Transverse colon (tissue), 4 donors: ENCODE data around the gene CDC14B. TPM values are rescaled to one million over a fixed set of nuclear protein-coding genes. Genes with fewer than 3 reads are reported as not detected.
"Not testable (repeated sequence)": the region's sequence is repeated elsewhere in the genome, so short reads cannot be mapped to it uniquely, and the experiment has no call there.

ENCODE experiments used
- DNase-seq: peaks from one replicate; pipeline ENCODE4 v3.0.0-alpha.2; 2019
- H3K27ac ChIP-seq, 4 donors: fragments of 200-600 bp; sonication (generic); 2 replicates each; pipeline ENCODE4 v1.5.1; 2016 to 2018; ENCODE audit warnings: inconsistent platforms in 4 of 4
- H3K27me3 ChIP-seq: fragments of 200-600 bp; sonication (generic); 2 replicates; pipeline ENCODE4 v1.5.1; 2017; ENCODE audit warnings: inconsistent platforms
- H3K36me3 ChIP-seq, 4 donors: fragments of 200-600 bp; sonication (generic); 2 replicates each; pipeline ENCODE4 v1.5.1; 2017 to 2019; ENCODE audit warnings: inconsistent platforms in 4 of 4
- H3K4me1 ChIP-seq, 4 donors: fragments of 200-600 bp; sonication (generic); 2 replicates each; pipeline ENCODE4 v1.5.1; 2017 to 2020; ENCODE audit warnings: inconsistent platforms in 4 of 4
- H3K4me3 ChIP-seq, 4 donors: fragments of 200-600 bp; sonication (generic); 1 replicate in 1 of 4; 2 replicates in 3 of 4; pipeline versions ENCODE4 v1.5.1 to v1.6.1; 2017 to 2019; ENCODE audit warnings: inconsistent platforms in 4 of 4
- H3K9me3 ChIP-seq, 2 donors: fragments of 200-600 bp; sonication (generic); 2 replicates each; pipeline ENCODE4 v1.5.1; 2017 to 2019; ENCODE audit warnings: inconsistent platforms in 2 of 2
- CTCF ChIP-seq, 5 experiments: fragments of 200-600 bp in 3 of 5; fragments of 450-650 bp in 2 of 5; sonication (generic) in 3 of 5; IDR thresholded peaks; 1 replicate in 2 of 5; 2 replicates in 3 of 5; pipeline ENCODE4 v1.5.1; 2016 to 2017; ENCODE audit warnings: antibody characterized with exemption in 5 of 5, inconsistent platforms in 3 of 5, mild to moderate bottlenecking in 2 of 5, moderate library complexity in 1 of 5
- EP300 ChIP-seq: sonication (generic); formaldehyde crosslinking; IDR thresholded peaks from one replicate; pipeline ENCODE4 v1.6.1; 2017; ENCODE audit warnings: antibody characterized with exemption, low read depth
- POLR2A ChIP-seq: fragments of 450-650 bp; IDR thresholded peaks from one replicate; pipeline ENCODE4 v1.6.1; 2016; ENCODE audit warnings: antibody characterized with exemption, mild to moderate bottlenecking, moderate library complexity
- POLR2AphosphoS5 ChIP-seq, 3 donors: sonication (generic); formaldehyde crosslinking; IDR thresholded peaks; one replicate each; pipeline ENCODE4 v1.6.1; 2016; ENCODE audit warnings: antibody characterized with exemption in 3 of 3
- WGBS, 2 donors: methylation state at CpG; one replicate each; pipeline ENCODE4 v1.1.5; 2018; ENCODE audit warnings: low coverage in 1 of 2; 5-methylcytosine and 5-hydroxymethylcytosine counted together
- in situ Hi-C, 4 donors: fragments of 200-750 bp; cut with MboI; loops; one replicate each; pipeline versions ENCODE4 v1.15.0 to v1.15.1; 2017; ENCODE audit warnings: low sequenced_read_pairs in 3 of 4, low pct_ligation_motif_present in 1 of 4, low pct_unique_long_range_greater_than_20kb in 1 of 4
- intact Hi-C: fragments of 100-400 bp; cut with DNase I; formaldehyde crosslinking; loops from one replicate; pipeline ENCODE4 v1.15.1; 2023; ENCODE audit warnings: low total_unique reads
- total RNA-seq, 4 donors: library from RNA; depleted of rRNA; stranded (reverse); fragments of >200 nt; gene quantifications; one replicate each; pipeline ENCODE4 v1.1.0, GENCODE V29; 2016

Gene CDC14B
- total RNA-seq, 4 donors from 2014 or later, result 18.0 to 22.3 (median 20.9) TPM

GRCh38 chr9:96638606-96639364 is 19.1 kb upstream of the CDC14B start:
- DNase-seq, result no peak
- in situ Hi-C loops (no loop called here), intact Hi-C loops (no loop called here)
- WGBS, 2 donors, result 87 to 91% methylated on average over 13 to 19 of the region's 19 CpGs
- Histone ChIP-seq H3K4me3 (no peak overlapping the region), H3K27me3 (peaks cover 5% of the 10 kb centered on the region), H3K27ac (no peak overlapping the region), H3K4me1 (peaks cover 0 to 2% (median 0%) of the 10 kb centered on the region in 4 donors), H3K36me3 (no peaks in the 10 kb centered on the region), H3K9me3 (no peaks in the 10 kb centered on the region)
- TF ChIP-seq POLR2AphosphoS5 (IDR thresholded peaks at IDR 0.05), result no peak
- no peak for TF ChIP-seq EP300
- TF ChIP-seq POLR2A, result no peak
- TF ChIP-seq CTCF (IDR thresholded peaks at IDR 0.05), result no peak

- H3K4me1 ChIP-seq, result no peaks in the 10 kb centered on the region
- TF ChIP-seq CTCF (IDR thresholded peaks at IDR 0.05), result no peak
- no peak for TF ChIP-seq EP300
- TF ChIP-seq POLR2AphosphoS5 (IDR thresholded peaks at IDR 0.05), result no peak
- TF ChIP-seq POLR2A, result no peak
- intact Hi-C loops, result no loop called here
- 93% methylated on average over 1 of the region's 1 CpG; no CpG with 5 or more reads in 1 of the 2 donors for WGBS, 2 donors
- no peaks in the 10 kb centered on the region for H3K9me3 ChIP-seq
- in situ Hi-C loops, result no loop called here
- H3K27ac ChIP-seq, result no peak overlapping the region
- no peaks in the 10 kb centered on the region for H3K36me3 ChIP-seq
- peaks cover 8% of the 10 kb centered on the region for H3K27me3 ChIP-seq
- DNase-seq, result no peak
- H3K4me3 ChIP-seq, result no peak overlapping the region
These were observed 16.7 kb upstream of the CDC14B start for GRCh38 chr9:96636368-96636767.

- WGBS, 2 donors, result 91% methylated on average over 8 of the region's 8 CpGs; no CpG with 5 or more reads in 1 of the 2 donors
- H3K27me3 ChIP-seq, DNase-seq, H3K9me3 ChIP-seq, in situ Hi-C loops, H3K4me1 ChIP-seq, H3K27ac ChIP-seq, intact Hi-C loops, H3K4me3 ChIP-seq, H3K36me3 ChIP-seq: not testable (repeated sequence)
These were observed 13.9 kb upstream of the CDC14B start for GRCh38 chr9:96633579-96633978.

GRCh38 chr9:96626912-96627311 is 7.3 kb upstream of the CDC14B start:
- no peak for DNase-seq
- no peaks in the 10 kb centered on the region for H3K36me3 ChIP-seq
- no peak overlapping the region for H3K4me3 ChIP-seq
- H3K4me1 ChIP-seq, result no peaks in the 10 kb centered on the region
- H3K27ac ChIP-seq, result no peak overlapping the region
- in situ Hi-C loops (loop anchor here in 1 of 4 donors (10.0 kb wide), 1 partner anchor 182 kb away; no protein-coding TSS in a partner anchor), intact Hi-C loops (no loop called here)
- WGBS, 2 donors, result 80 to 83% methylated on average over 6 of the region's 6 CpGs
- peaks cover 7% of the 10 kb centered on the region for H3K27me3 ChIP-seq
- no peaks in the 10 kb centered on the region for H3K9me3 ChIP-seq
- no peak for TF ChIP-seq POLR2AphosphoS5 (IDR thresholded peaks at IDR 0.05)

GRCh38 chr9:96621618-96622017 is 2.0 kb upstream of the CDC14B start:
- no peak for DNase-seq
- no peaks in the 10 kb centered on the region for H3K9me3 ChIP-seq
- WGBS, 2 donors, result 72 to 76% methylated on average over 4 of the region's 4 CpGs
- H3K4me3 ChIP-seq, result no peak overlapping the region
- H3K27ac ChIP-seq, result no peak overlapping the region
- TF ChIP-seq CTCF (IDR thresholded peaks at IDR 0.05) (no peak), POLR2AphosphoS5 (IDR thresholded peaks at IDR 0.05) (no peak), EP300 (no peak), POLR2A (no peak)
- no peaks in the 10 kb centered on the region for H3K36me3 ChIP-seq
- in situ Hi-C loops, result loop anchor here in 1 of 4 donors (10.0 kb wide), 1 partner anchor 177 kb away; no protein-coding TSS in a partner anchor
- peaks cover 0 to 14% (median 9%) of the 10 kb centered on the region in 4 donors for H3K4me1 ChIP-seq
- intact Hi-C loops, result no loop called here
- peaks cover 13% of the 10 kb centered on the region for H3K27me3 ChIP-seq
